SK-N-SH (cell line): ENCODE measurements around the gene BMPR1B. TPM values are rescaled to one million over a fixed set of nuclear protein-coding genes. Genes with fewer than 3 reads are reported as not detected.

ENCODE experiments used
- CTCF ChIA-PET: fragments of 300-600, 350-600 bp; formaldehyde crosslinking; extraction: SDS; loops from one replicate; lab custom pipeline; 2021; lab: Yijun Ruan, JAX
- POLR2A ChIA-PET: fragments of 350-600 bp; sonication (Branson Sonifier 250); formaldehyde crosslinking; extraction: SDS; loops from one replicate; lab custom pipeline; 2020; ENCODE audit warnings: antibody characterized with exemption, inconsistent platforms; lab: Yijun Ruan, JAX
- DNase-seq: peaks from one replicate; pipeline ENCODE4 v3.0.0; 2012
- H2AFZ ChIP-seq: fragments of 200-600 bp; sonication (generic); 2 replicates; pipeline ENCODE4 v1.8.1; 2016; ENCODE audit warnings: antibody characterized with exemption, mild to moderate bottlenecking, low read depth
- H3F3A ChIP-seq: fragments of 200-600 bp; sonication (generic); replicated peaks from 2 replicates; pipeline ENCODE3; 2016; ENCODE audit warnings: antibody characterized with exemption, mild to moderate bottlenecking; ENCODE audit not compliant: insufficient read depth
- H3K27ac ChIP-seq, 2 experiments: fragments of 200-500 bp in 1 of 2; fragments of 200-600 bp in 1 of 2; sonication (Bioruptor generic) in 1 of 2; sonication (generic), shearing (Covaris generic) in 1 of 2; 2 replicates each; pipeline versions ENCODE4 v1.5.1 to v1.6.1; 2014 to 2016; ENCODE audit warnings: low read depth in 2 of 2, inconsistent platforms in 1 of 2, low read length in 1 of 2, mild to moderate bottlenecking in 1 of 2, mixed read lengths in 1 of 2
- H3K27me3 ChIP-seq: fragments of 200-600 bp; sonication (generic), shearing (Covaris generic); 2 replicates; pipeline ENCODE4 v1.6.1; 2016; ENCODE audit warnings: mixed run types; ENCODE audit not compliant: insufficient read depth
- H3K36me3 ChIP-seq, 2 experiments: fragments of 200-500 bp in 1 of 2; fragments of 200-600 bp in 1 of 2; sonication (Bioruptor generic) in 1 of 2; sonication (generic) in 1 of 2; replicated peaks in 1 of 2; 2 replicates each; pipeline versions ENCODE3 to v1.5.1; 2014 to 2016; ENCODE audit warnings: low read length in 1 of 2, mild to moderate bottlenecking in 1 of 2; ENCODE audit not compliant: insufficient read depth in 2 of 2, control insufficient read depth in 1 of 2
- H3K4me1 ChIP-seq, 2 experiments: fragments of 200-500 bp in 1 of 2; fragments of 200-600 bp in 1 of 2; sonication (Bioruptor generic) in 1 of 2; sonication (generic), shearing (Covaris generic) in 1 of 2; 2 replicates each; pipeline versions ENCODE4 v1.5.1 to v1.6.1; 2014 to 2016; ENCODE audit warnings: low read depth in 1 of 2, low read length in 1 of 2, mixed run types in 1 of 2; ENCODE audit not compliant: insufficient read depth in 2 of 2, control insufficient read depth in 1 of 2
- H3K4me2 ChIP-seq: fragments of 200-600 bp; sonication (generic), shearing (Covaris generic); 2 replicates; pipeline ENCODE4 v1.6.1; 2017; ENCODE audit warnings: mixed run types
- H3K4me3 ChIP-seq, 2 experiments: fragments of 200-500 bp in 1 of 2; fragments of 200-600 bp in 1 of 2; sonication (Bioruptor generic) in 1 of 2; sonication (generic), shearing (Covaris generic) in 1 of 2; 2 replicates each; pipeline versions ENCODE4 v1.5.1 to v1.8.1; 2014 to 2016; ENCODE audit warnings: low read depth in 2 of 2, inconsistent platforms in 1 of 2, low read length in 1 of 2, mild to moderate bottlenecking in 1 of 2, mixed read lengths in 1 of 2, moderate library complexity in 1 of 2
- H3K79me2 ChIP-seq: fragments of 200-600 bp; sonication (generic); 2 replicates; pipeline ENCODE4 v1.8.1; 2017; ENCODE audit warnings: mild to moderate bottlenecking; ENCODE audit not compliant: insufficient read depth
- H3K9ac ChIP-seq: fragments of 200-600 bp; sonication (generic); 2 replicates; pipeline ENCODE4 v1.6.1; 2017; ENCODE audit warnings: mixed run types
- H3K9me2 ChIP-seq: fragments of 200-600 bp; sonication (generic); 2 replicates; pipeline ENCODE4 v1.6.1; 2017; ENCODE audit warnings: mixed run types
- H3K9me3 ChIP-seq: fragments of 200-600 bp; sonication (generic); 2 replicates; pipeline ENCODE4 v1.6.1; 2017; ENCODE audit warnings: mixed run types, mild to moderate bottlenecking, moderate library complexity
- H4K20me1 ChIP-seq: fragments of 200-600 bp; sonication (generic); 2 replicates; pipeline ENCODE4 v1.6.1; 2017; ENCODE audit warnings: mild to moderate bottlenecking, mixed run types; ENCODE audit not compliant: insufficient read depth
- CHD2 ChIP-seq: fragments of 150-350 bp; IDR thresholded peaks from 2 replicates; pipeline ENCODE4 v1.6.1; 2018; ENCODE audit warnings: low read length; ENCODE audit not compliant: partially characterized antibody
- EP300 ChIP-seq, 2 experiments: IDR thresholded peaks; 2 replicates each; pipeline versions ENCODE4 v1.4.0 to v1.6.1; 2012; ENCODE audit warnings: borderline replicate concordance in 1 of 2, low read depth in 1 of 2, low read length in 1 of 2
- EZH2phosphoT487 ChIP-seq: fragments of 200-600 bp; sonication (generic); IDR thresholded peaks from 2 replicates; pipeline ENCODE4 v1.6.1; 2017; ENCODE audit warnings: low read depth, mixed run types, mild to moderate bottlenecking, antibody characterized with exemption, moderate library complexity, borderline replicate concordance
- FOSL2 ChIP-seq: IDR thresholded peaks from 2 replicates; pipeline ENCODE4 v1.4.0; 2012; ENCODE audit warnings: low read depth, mild to moderate bottlenecking, moderate library complexity, borderline replicate concordance
- FOXJ3 ChIP-seq: sonication (generic); formaldehyde crosslinking; IDR thresholded peaks from 2 replicates; pipeline ENCODE4 v1.5.1; 2020; ENCODE audit warnings: mild to moderate bottlenecking, missing genetic modification reagents
- FOXM1 ChIP-seq: IDR thresholded peaks from 2 replicates; pipeline ENCODE4 v1.4.0; 2012; ENCODE audit warnings: low read depth, mild to moderate bottlenecking
- GABPA ChIP-seq: IDR thresholded peaks from 2 replicates; pipeline ENCODE4 v1.4.0; 2012; ENCODE audit warnings: low read depth, mild to moderate bottlenecking
- GATA2 ChIP-seq: sonication (generic); formaldehyde crosslinking; IDR thresholded peaks from 2 replicates; pipeline ENCODE4 v1.5.0; 2020; ENCODE audit warnings: mild to moderate bottlenecking, missing genetic modification reagents
- IRF3 ChIP-seq: fragments of 150-350 bp; IDR thresholded peaks from 2 replicates; pipeline ENCODE4 v1.6.1; 2016; ENCODE audit warnings: mild to moderate bottlenecking, low read depth, low read length
- MAX ChIP-seq: IDR thresholded peaks from 2 replicates; pipeline ENCODE4 v1.4.0; 2012; ENCODE audit warnings: low read depth
- MXI1 ChIP-seq: IDR thresholded peaks from 2 replicates; pipeline ENCODE4 v1.6.1; 2012; ENCODE audit warnings: mild to moderate bottlenecking, low read depth, low read length, improper control_type of control experiment
- NFIC ChIP-seq: IDR thresholded peaks from 2 replicates; pipeline ENCODE4 v1.4.0; 2012; ENCODE audit warnings: borderline replicate concordance
- NRF1 ChIP-seq: IDR thresholded peaks from 2 replicates; pipeline ENCODE4 v1.6.1; 2012; ENCODE audit warnings: low read depth, mild to moderate bottlenecking, low read length
- RFX5 ChIP-seq: IDR thresholded peaks from 2 replicates; pipeline ENCODE4 v1.6.1; 2012; ENCODE audit warnings: mild to moderate bottlenecking, improper control_type of control experiment, low read length
- RXRA ChIP-seq: IDR thresholded peaks from 2 replicates; pipeline ENCODE4 v1.4.0; 2012; ENCODE audit warnings: low read depth, mild to moderate bottlenecking, borderline replicate concordance
- SMC3 ChIP-seq: IDR thresholded peaks from 2 replicates; pipeline ENCODE4 v1.6.1; 2012; ENCODE audit warnings: low read depth, low read length, improper control_type of control experiment
- TAF1 ChIP-seq: IDR thresholded peaks from 2 replicates; pipeline ENCODE4 v1.6.1; 2012; ENCODE audit warnings: low read depth, mild to moderate bottlenecking, low read length, moderate library complexity, borderline replicate concordance
- TEAD4 ChIP-seq: IDR thresholded peaks from 2 replicates; pipeline ENCODE4 v1.4.0; 2012; ENCODE audit warnings: mild to moderate bottlenecking, borderline replicate concordance; ENCODE audit not compliant: insufficient read depth
- WGBS: methylation state at CpG from one replicate; pipeline ENCODE4 v1.1.6; 2017; ENCODE audit warnings: low lambda C conversion rate; 5-methylcytosine and 5-hydroxymethylcytosine counted together
- polyA plus RNA-seq, 3 experiments: library from polyadenylated mRNA; depleted of rRNA; stranded (reverse); fragments of >200 nt; gene quantifications; 2 replicates each; pipeline ENCODE4 v1.2.3, GENCODE V29; 2012
- TF ChIP-seq, protein P1 (sequence below): IDR thresholded peaks from 2 replicates; pipeline ENCODE4 v1.4.0; 2012; ENCODE audit warnings: low read depth, borderline replicate concordance
- TF ChIP-seq, protein P2 (sequence below): IDR thresholded peaks from 2 replicates; pipeline ENCODE4; 2012

The BMPR1B gene
- polyA plus RNA-seq, 1 of the 3 experiments (the other 2 are of a cell fraction), result 0.16 TPM

GRCh38 chr4:94936854-94937253 is 179.1 kb downstream of the BMPR1B start:
- TF ChIP-seq IRF3 (no peak), GATA2 (CRISPR knock-in tag) (no peak), FOSL2 (no peak), TEAD4 (no peak), NFIC (no peak), FOXM1 (no peak), NRF1 (no peak)
- TF ChIP-seq, protein P1, sequence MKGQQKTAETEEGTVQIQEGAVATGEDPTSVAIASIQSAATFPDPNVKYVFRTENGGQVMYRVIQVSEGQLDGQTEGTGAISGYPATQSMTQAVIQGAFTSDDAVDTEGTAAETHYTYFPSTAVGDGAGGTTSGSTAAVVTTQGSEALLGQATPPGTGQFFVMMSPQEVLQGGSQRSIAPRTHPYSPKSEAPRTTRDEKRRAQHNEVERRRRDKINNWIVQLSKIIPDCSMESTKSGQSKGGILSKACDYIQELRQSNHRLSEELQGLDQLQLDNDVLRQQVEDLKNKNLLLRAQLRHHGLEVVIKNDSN, result no peak
- TF ChIP-seq, protein P2, sequence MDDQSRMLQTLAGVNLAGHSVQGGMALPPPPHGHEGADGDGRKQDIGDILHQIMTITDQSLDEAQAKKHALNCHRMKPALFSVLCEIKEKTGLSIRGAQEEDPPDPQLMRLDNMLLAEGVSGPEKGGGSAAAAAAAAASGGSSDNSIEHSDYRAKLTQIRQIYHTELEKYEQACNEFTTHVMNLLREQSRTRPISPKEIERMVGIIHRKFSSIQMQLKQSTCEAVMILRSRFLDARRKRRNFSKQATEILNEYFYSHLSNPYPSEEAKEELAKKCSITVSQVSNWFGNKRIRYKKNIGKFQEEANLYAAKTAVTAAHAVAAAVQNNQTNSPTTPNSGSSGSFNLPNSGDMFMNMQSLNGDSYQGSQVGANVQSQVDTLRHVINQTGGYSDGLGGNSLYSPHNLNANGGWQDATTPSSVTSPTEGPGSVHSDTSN, result no peak
- no peaks in the 10 kb centered on the region for H3K36me3 ChIP-seq
- H4K20me1 ChIP-seq, result no peaks in the 10 kb centered on the region
- H3F3A ChIP-seq, result peaks cover 7% of the 10 kb centered on the region
- peaks cover 2 to 12% of the 10 kb centered on the region in 2 experiments; a peak in 1 of 4 replicates for H3K4me1 ChIP-seq
- ChIA-PET POLR2A (no interaction called here), CTCF (interaction anchor here (1.2 kb wide), 1 partner anchor 11 kb away, joined by 3 read pairs; no protein-coding TSS in a partner anchor)
- H3K4me2 ChIP-seq, result no peak overlapping the region
- no peaks in the 10 kb centered on the region for H3K9me3 ChIP-seq
- no peaks in the 10 kb centered on the region for H3K27me3 ChIP-seq
- no peak for DNase-seq
- no peaks in the 10 kb centered on the region for H3K79me2 ChIP-seq
- no peak overlapping the region for H3K9ac ChIP-seq
- no peaks in the 10 kb centered on the region for H3K9me2 ChIP-seq
- no peak overlapping the region for H3K27ac ChIP-seq
- H2AFZ ChIP-seq, result no peak overlapping the region
- 87% methylated on average over 4 of the region's 4 CpGs for WGBS
- H3K4me3 ChIP-seq, result no peak overlapping the region

DNA sequence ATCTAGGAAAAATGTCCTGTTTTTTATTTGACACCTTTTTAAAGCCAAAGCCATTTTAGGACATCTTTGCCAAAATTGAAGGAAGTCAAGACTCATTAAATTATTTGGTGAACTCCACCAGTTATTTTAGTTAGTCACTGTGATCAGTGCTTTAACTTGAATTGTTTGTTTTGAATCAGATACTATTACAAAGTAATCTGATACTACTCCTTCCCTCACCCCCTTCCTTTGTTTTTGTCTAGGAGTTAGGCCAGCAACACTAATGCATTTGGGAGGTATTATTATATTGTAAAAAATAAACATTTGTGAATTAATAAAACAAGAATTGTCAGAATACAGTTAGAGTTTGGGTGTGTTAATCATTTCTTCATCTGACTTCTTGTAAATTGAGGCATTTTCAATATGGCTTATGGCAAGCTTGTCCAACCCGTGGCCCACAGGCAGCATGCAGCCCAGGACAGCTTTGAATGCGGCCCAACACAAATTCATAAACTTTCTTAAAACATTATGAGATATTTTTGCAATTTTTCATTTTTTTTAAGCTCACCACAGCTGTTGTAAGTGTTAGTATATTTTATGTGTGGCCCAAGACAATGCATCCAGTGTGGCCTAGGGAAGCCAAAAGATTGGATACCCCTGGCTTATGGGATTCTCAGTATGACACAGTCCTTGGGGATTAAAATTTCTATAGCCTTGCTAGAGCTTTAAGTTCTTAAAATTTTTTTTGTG is 182.2 kb downstream of the BMPR1B start:
- ChIA-PET POLR2A (interaction anchor here (0.6 kb wide), 1 partner anchor 114 kb away, joined by 3 read pairs; no protein-coding TSS in a partner anchor), CTCF (interaction anchor here (0.9 kb wide), 1 partner anchor 15 kb away, joined by 3 read pairs; no protein-coding TSS in a partner anchor)
- H3K27me3 ChIP-seq, result no peaks in the 10 kb centered on the region
- no peak overlapping the region for H3K4me3 ChIP-seq
- H3K9ac ChIP-seq, result no peak overlapping the region
- H3F3A ChIP-seq, result no peaks in the 10 kb centered on the region
- no peak for TF ChIP-seq SMC3
- no peak for TF ChIP-seq CHD2
- TF ChIP-seq RXRA, result no peak
- no peak for TF ChIP-seq EZH2phosphoT487
- no peak for TF ChIP-seq MXI1
- TF ChIP-seq FOXJ3 (CRISPR knock-in tag), result no peak
- no peak for TF ChIP-seq GABPA
- TF ChIP-seq RFX5, result no peak
- no peak for TF ChIP-seq NFIC
- TF ChIP-seq EP300 (IDR thresholded peaks at IDR 0.05; ENCODE audit: borderline replicate concordance in 1 of 2, low read depth in 1 of 2, low read length in 1 of 2), result no peak
- no peak for TF ChIP-seq MAX
- no peak for TF ChIP-seq TAF1
- TF ChIP-seq GATA2 (CRISPR knock-in tag), result no peak
- no peaks in the 10 kb centered on the region for H3K9me3 ChIP-seq
- H3K4me2 ChIP-seq, result no peak overlapping the region
- H3K79me2 ChIP-seq, result no peaks in the 10 kb centered on the region
- H3K27ac ChIP-seq, result no peak overlapping the region
- 0 out of 4 replicates have a peak, but pooled peaks cover 0 to 3% of the 10 kb centered on the region in 2 experiments for H3K4me1 ChIP-seq
- no peak overlapping the region for H2AFZ ChIP-seq
- H4K20me1 ChIP-seq, result no peaks in the 10 kb centered on the region
- 81% methylated on average over 2 of the region's 2 CpGs for WGBS
- H3K36me3 ChIP-seq, result no peaks in the 10 kb centered on the region
- no peaks in the 10 kb centered on the region for H3K9me2 ChIP-seq
- DNase-seq, result no peak
